Epidermal melanocyte (primary cell): ENCODE results near the gene MAGI1.
"Not testable (repeated sequence)": the region's sequence is repeated elsewhere in the genome, so short reads cannot be mapped to it uniquely, and the experiment has no call there.

Experiments
- DNase-seq: peaks from one replicate; pipeline ENCODE4 v3.0.0; 2011; ENCODE audit warnings: low spot score; ENCODE audit not compliant: insufficient read length

The MAGI1 gene

DNA sequence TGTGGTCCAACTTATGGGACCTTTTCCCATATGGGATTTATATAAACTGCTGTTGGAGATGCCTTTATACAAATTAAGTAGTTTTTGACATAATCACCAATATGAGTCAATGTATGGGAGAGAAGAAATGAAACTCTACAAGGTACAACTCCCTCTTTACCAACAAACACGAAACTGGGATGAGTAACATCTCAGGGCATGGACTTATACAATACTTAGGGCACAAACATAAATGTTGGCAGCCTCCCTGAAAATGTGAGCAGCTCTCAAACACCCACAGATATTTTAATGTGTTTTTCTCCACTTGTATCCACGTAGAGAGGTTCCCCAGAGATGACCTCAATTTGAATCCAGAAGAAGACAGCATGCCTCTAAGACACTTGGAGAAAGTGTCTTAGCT is 161.6 kb downstream of the MAGI1 start:
- DNase-seq = no peak

DNA sequence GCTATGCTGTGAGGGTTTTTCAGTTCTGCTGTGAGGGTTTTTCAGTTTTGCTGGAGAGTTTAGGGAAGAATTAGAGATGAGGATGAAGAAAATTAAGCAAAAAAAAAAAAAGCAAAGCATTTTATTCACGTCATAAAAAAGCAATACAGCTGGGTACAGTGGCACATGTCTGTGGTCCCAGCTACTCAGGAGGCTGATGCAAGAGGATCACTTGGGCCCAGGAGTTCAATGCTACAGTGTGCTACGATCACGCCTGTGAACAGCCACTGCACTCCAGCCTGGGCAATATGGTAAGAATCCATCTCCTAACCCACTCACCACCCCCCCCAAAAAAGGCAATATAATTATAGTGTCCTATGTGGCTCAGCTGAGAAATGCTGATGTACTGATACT is 162.7 kb downstream of the MAGI1 start:
- DNase-seq = no peak

- DNase-seq = no peak
Observed at GRCh38 chr3:65875393-65876027, 163.2 kb downstream of the MAGI1 start.

- DNase-seq = no peak
Observed at GRCh38 chr3:65873869-65874268, 164.8 kb downstream of the MAGI1 start.

- no peak for DNase-seq
Observed at GRCh38 chr3:65873028-65873427, 165.7 kb downstream of the MAGI1 start.

- DNase-seq = no peak
Observed at GRCh38 chr3:65871305-65872141, 167.2 kb downstream of the MAGI1 start.

DNA sequence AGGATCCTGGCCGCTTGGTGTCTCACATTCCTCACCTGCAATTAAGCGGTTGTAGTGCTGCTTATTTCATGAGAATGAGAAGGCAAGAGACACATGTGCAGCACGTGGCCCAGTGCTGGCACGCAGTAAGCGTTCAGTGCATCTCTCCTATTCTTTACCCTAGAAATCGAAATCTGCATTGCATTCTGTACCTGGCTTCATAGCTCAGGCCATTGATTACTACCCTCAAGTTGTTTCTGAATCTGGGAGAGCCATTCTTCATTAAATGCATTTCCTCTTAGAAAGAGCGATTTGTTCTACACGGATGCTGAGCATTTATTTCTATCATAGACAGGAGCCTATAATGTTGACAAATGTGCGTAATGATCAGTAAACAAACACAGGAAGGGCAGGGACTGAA is 168.9 kb downstream of the MAGI1 start:
- DNase-seq = no peak

DNA sequence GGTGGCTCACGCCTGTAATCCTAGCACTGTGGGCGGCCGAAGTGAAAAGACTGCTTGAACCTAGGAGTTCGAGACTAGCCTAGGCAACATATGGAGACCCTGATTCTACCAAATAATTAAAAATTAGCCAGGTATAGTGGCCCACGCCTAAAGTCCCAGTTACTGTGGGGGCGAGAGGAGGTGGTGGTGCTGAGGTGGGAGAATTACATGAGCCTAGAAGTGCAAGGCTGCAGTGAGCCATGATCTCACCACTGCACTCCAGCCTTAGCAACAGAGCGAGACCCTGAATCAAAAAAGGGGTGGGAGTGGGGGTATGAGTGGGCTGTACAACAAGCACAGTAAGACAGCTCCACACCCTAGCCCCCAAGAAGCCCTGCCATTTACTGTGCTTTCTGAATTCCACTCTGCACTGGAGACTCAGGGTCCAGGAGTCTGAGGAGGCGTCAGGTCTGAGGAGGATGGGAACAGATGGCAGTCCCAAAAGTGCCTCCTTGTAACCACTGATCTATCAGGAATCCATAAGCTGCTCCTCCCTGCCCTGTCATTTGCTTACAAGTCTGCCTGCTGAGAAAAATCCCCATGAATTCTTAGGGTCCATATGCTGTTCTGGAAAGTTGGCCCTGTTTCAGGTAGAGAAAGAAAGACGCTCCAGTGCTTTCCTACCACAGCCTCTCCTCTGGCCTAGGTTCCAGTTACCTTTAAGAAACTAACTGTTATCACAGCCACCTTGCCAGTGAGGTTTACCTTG is 171.1 kb downstream of the MAGI1 start:
- no peak for DNase-seq

DNA sequence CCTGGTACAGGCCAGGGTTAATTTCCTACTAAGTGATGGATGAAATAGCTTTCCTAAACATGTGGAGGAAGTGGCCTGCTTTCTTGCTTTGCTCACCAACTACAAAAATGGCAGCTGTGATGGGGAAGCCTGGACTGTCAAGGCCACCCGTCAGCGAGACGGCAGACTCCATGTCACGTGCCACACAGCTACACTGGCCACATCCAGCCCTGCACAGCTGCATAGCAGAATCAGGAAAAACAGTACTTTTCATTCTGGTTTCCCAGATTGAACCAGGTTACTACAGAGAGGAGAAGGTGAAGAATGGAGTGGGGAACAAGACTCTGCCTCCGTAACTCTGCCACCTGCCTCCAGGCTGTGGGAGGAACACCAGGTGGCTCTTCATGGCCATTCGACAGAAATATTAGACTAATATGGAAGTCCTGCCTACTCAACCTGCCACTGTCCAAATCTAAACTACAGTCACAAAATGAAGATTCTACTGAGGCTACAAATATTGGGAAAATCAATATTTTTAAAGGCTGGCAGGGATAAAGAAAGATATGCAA is 174.3 kb downstream of the MAGI1 start:
- no peak for DNase-seq

GRCh38 chr3:65861718-65862117 is 177.0 kb downstream of the MAGI1 start:
- no peak for DNase-seq

- DNase-seq = not testable (repeated sequence)
Observed at GRCh38 chr3:65859612-65860011, 179.1 kb downstream of the MAGI1 start.

DNA sequence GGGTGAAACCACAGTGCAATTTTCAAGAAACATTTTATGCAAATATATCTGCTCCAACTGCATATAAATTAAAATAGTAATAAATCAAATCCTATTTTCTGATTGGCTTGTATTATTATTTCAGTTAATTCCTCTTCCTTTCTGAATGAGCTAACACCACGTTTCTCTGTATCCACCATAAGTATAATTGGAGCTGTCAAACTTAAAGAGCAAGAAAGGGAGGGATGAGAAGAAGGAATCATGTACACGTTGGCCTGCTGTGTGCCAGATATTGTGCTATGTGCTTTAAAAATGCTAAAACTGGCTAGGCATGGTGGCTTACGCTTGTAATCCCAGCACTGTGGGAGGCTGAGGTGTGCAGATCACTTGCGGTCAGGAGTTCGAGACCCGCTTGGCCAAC is 180.0 kb downstream of the MAGI1 start:
- no peak for DNase-seq

DNA sequence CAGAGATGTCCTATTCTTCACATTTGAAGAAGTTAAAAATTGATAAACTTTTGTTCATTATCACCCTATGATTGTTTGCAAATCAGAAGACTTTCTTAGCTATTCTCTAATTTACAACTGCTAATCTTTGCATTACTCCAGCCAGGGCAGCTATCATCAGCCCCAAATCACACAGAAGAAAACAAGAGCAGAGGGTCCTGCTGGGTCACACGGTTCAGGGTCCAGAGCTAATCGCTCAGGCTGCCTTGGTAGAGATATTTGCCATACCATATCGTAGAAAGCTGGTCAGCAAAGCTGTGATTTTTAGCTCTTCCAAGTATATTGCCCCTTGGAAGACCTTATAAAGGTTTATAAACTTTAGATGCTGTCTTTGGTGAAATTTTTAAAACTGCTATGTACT is 181.4 kb downstream of the MAGI1 start:
- no peak for DNase-seq

DNA sequence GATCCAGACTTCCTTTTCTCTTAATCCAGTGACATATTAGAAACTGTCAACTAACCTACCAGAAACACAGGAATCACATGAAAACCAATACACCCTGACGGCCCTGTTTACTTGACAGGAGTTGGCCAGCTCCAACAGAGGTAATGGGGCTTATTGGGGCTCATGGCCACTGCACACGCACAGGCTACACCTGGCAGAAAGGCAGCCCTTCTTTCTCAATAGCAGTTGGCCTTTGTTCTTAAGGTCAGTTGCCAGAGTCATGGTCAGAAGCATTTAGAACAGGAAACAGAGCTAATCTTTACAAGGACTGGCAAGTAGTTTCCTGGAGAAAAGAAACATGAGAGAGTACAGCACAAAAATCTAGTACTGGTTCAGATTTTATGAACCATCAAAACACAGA is 181.8 kb downstream of the MAGI1 start:
- DNase-seq = no peak

DNA sequence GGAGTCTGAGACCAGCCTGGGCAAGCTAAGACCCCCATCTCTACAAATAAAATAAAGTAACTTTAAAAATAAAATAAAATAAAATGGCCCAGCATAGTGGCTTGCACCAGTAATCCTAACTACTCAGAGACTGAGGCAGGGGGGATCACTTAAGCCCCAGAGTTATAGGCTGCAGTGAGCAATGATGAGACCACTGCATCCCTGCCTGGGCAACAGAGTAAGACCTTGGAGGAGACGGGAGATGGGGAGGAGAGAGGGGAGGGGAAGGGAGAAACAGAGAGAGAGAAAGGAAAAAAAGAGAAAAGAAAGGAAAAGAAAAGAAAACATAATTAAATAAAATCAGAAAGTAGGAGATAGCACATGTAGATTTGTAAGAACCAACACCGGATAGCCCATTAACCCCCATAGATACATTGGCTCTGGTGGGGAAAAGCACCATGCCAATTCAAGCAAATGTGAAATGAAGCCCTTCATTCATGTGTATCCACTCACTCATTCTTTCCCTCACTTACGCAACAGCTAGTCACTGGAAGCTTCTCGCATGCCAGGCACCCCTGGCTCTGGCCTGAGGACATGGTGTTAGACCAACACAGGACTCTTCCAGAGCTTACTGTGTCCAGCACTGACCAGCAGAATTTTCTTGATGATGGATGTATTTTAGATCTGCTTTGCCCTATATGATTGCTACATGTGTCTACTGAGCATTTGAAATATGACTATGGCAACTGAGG is 183.2 kb downstream of the MAGI1 start:
- DNase-seq = no peak

GRCh38 chr3:65854606-65855304 is 184.0 kb downstream of the MAGI1 start:
- DNase-seq = no peak

DNA sequence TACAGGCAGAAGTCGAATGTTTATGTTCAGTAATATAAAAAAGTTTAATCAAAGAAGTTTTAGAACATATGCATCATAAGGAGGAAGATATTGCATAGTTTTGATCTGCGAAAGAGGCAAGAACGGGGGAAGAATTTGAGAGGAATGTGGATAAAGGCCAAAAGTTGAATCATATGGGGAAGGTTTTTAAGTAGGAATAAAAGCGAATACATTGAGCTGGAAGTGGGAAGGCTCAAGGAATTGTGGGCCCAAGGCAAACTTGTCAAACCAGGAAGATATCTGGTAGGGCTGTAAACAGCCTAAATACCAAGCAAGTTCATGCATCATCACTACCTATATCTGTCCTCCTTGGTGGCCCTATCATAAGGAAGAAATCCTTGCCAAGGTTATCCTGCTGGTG is 186.9 kb downstream of the MAGI1 start:
- no peak for DNase-seq

GRCh38 chr3:65850261-65850660 is 188.5 kb downstream of the MAGI1 start:
- DNase-seq = no peak

- DNase-seq = no peak
Observed at GRCh38 chr3:65848024-65848423, 190.7 kb downstream of the MAGI1 start.

DNA sequence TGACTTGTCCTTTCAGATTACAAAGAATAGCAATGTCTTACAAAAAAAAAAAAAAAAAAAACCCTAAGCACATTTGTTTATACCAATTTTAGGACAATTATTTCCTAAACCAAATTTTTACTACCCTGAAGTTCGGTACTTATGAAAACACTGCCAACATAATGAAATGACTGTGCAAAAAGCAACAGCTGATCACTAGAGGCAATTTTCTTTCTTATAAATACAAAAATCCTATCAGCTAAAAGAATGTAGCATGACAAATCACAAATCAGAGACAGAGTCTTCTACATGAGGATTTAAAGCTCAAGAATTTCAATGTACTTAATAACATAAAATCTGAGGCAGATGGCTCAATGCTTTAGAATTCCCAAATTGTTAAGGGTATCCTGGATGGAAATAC is 191.8 kb downstream of the MAGI1 start:
- no peak for DNase-seq

DNA sequence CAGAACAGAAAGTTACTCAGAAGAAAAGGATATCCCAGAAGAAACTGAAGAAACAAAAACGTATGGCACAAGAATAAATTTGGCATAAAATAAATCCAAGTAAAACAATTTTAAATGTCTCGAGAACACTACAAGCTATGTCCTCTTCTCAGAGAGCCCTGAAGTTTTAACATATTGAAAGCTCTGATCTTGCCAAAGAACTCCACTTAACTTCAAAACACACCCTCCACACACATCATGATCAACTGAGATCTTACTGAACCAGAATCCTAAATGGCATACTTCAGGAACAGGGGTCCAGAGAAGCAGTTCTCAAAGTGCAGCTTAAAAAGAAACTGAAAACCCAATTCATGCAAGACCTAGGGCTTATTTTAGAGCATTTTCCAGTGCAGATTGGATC is 194.3 kb downstream of the MAGI1 start:
- DNase-seq = no peak
